OCI-LY1 (cell line): ENCODE data around the gene RHOJ.

Source experiments
- CTCF ChIP-seq: fragments of 200-600 bp; sonication (generic), shearing (Covaris generic); IDR thresholded peaks from 2 replicates; pipeline ENCODE4 v1.5.1; 2017; ENCODE audit warnings: mild to moderate bottlenecking, antibody characterized with exemption, low read length, moderate library complexity, mixed read lengths
- EZH2 ChIP-seq: fragments of 200-600 bp; sonication (generic), shearing (Covaris generic); IDR thresholded peaks from 2 replicates; pipeline ENCODE4 v1.8.0; 2017; ENCODE audit warnings: borderline replicate concordance, mixed run types, mild to moderate bottlenecking, antibody characterized with exemption, low read length, moderate library complexity, mixed read lengths

- TF ChIP-seq CTCF = no peak
- TF ChIP-seq EZH2 = no peak
Measured at GRCh38 chr14:63241096-63241495, 36.9 kb downstream of the RHOJ start.
